ENCODE results near the gene NPR2.

NPR2 gene

DNA sequence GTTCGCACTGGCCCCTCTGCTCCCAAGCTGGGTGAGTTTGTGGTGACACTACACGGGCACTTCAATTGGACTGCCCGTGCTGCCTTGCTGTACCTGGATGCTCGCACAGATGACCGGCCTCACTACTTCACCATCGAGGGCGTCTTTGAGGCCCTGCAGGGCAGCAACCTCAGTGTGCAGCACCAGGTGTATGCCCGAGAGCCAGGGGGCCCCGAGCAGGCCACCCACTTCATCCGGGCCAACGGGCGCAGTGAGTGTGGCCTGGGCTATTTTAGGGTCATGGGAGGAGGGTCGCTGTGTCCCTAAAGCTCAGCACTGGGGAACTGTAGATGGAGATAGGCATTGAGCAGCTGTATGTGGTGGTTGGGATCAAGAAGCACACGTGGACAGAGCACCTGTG lies 1.4 kb downstream of the NPR2 start:
- H3K4me2 ChIP-seq (ENCODE audit: insufficient read depth, low read length): no peak overlapping the region
- peaks cover 6% of the 10 kb centered on the region for H3K36me3 ChIP-seq (ENCODE audit: insufficient read depth, low read length)
- H4K20me1 ChIP-seq (ENCODE audit: insufficient read depth, low read length): no peaks in the 10 kb centered on the region
- no peak overlapping the region for H3K27ac ChIP-seq (ENCODE audit: low read length)
- H3K79me2 ChIP-seq (ENCODE audit: insufficient read depth, low read length): no peaks in the 10 kb centered on the region
- no peak overlapping the region for H2AFZ ChIP-seq (ENCODE audit: low read depth, low read length)
- no peaks in the 10 kb centered on the region for H3K4me1 ChIP-seq (ENCODE audit: insufficient read depth, low read length)
- no peak for DNase-seq
- no peak for ATAC-seq (ENCODE audit: insufficient read depth, low read depth)
- no peaks in the 10 kb centered on the region for H3K27me3 ChIP-seq (ENCODE audit: insufficient read depth, low read length, poor library complexity)
- no peak for TF ChIP-seq EZH2 (IDR thresholded peaks at IDR 0.05; ENCODE audit: borderline replicate concordance, low read depth, low read length, severe bottlenecking)
- TF ChIP-seq, protein P1, sequence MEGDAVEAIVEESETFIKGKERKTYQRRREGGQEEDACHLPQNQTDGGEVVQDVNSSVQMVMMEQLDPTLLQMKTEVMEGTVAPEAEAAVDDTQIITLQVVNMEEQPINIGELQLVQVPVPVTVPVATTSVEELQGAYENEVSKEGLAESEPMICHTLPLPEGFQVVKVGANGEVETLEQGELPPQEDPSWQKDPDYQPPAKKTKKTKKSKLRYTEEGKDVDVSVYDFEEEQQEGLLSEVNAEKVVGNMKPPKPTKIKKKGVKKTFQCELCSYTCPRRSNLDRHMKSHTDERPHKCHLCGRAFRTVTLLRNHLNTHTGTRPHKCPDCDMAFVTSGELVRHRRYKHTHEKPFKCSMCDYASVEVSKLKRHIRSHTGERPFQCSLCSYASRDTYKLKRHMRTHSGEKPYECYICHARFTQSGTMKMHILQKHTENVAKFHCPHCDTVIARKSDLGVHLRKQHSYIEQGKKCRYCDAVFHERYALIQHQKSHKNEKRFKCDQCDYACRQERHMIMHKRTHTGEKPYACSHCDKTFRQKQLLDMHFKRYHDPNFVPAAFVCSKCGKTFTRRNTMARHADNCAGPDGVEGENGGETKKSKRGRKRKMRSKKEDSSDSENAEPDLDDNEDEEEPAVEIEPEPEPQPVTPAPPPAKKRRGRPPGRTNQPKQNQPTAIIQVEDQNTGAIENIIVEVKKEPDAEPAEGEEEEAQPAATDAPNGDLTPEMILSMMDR (IDR thresholded peaks at IDR 0.05; ENCODE audit: borderline replicate concordance, extremely low read depth, low read length, poor library complexity, severe bottlenecking): no peak
- H3K9me3 ChIP-seq (ENCODE audit: insufficient read depth, low read length, severe bottlenecking): no peaks in the 10 kb centered on the region
- H3K9ac ChIP-seq (ENCODE audit: low read depth, low read length): no peak overlapping the region
- H3K4me3 ChIP-seq (ENCODE audit: low read depth in 1 of 2, low read length in 2 of 2): no peak overlapping the region

DNA sequence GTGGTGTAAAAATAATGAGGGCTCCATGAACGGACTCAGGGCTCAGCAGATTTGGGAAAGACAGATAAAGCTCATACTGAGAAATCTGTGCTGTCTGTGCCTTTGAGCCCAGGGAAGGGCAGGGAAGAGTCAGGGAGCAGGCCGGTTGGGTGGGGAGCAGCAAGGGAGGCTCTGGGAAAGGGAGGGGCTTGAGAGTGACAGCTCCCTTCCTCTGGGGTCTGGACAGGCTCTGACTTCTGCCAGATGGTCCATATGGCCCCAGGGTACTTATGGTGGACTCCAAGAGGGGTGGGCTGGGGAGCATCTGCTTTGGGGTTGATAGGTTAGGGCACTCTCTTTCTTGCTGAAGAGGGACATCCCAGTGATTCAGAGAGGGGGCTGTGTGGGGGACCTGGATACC lies 2.1 kb downstream of the NPR2 start:
- DNase-seq: no peak
- no peak overlapping the region for H3K27ac ChIP-seq (ENCODE audit: low read length)
- H3K4me3 ChIP-seq (ENCODE audit: low read depth in 1 of 2, low read length in 2 of 2): no peak overlapping the region
- no peaks in the 10 kb centered on the region for H3K27me3 ChIP-seq (ENCODE audit: insufficient read depth, low read length, poor library complexity)
- H3K79me2 ChIP-seq (ENCODE audit: insufficient read depth, low read length): no peaks in the 10 kb centered on the region
- no peak overlapping the region for H3K4me2 ChIP-seq (ENCODE audit: insufficient read depth, low read length)
- H3K36me3 ChIP-seq (ENCODE audit: insufficient read depth, low read length): peaks cover 6% of the 10 kb centered on the region
- H3K9ac ChIP-seq (ENCODE audit: low read depth, low read length): no peak overlapping the region
- no peaks in the 10 kb centered on the region for H3K4me1 ChIP-seq (ENCODE audit: insufficient read depth, low read length)
- H3K9me3 ChIP-seq (ENCODE audit: insufficient read depth, low read length, severe bottlenecking): no peaks in the 10 kb centered on the region
- no peak for TF ChIP-seq EZH2 (IDR thresholded peaks at IDR 0.05; ENCODE audit: borderline replicate concordance, low read depth, low read length, severe bottlenecking)
- TF ChIP-seq, protein P1 (IDR thresholded peaks at IDR 0.05; ENCODE audit: borderline replicate concordance, extremely low read depth, low read length, poor library complexity, severe bottlenecking): no peak
- H4K20me1 ChIP-seq (ENCODE audit: insufficient read depth, low read length): no peaks in the 10 kb centered on the region
- ATAC-seq (ENCODE audit: insufficient read depth, low read depth): no peak
- H2AFZ ChIP-seq (ENCODE audit: low read depth, low read length): no peak overlapping the region

DNA sequence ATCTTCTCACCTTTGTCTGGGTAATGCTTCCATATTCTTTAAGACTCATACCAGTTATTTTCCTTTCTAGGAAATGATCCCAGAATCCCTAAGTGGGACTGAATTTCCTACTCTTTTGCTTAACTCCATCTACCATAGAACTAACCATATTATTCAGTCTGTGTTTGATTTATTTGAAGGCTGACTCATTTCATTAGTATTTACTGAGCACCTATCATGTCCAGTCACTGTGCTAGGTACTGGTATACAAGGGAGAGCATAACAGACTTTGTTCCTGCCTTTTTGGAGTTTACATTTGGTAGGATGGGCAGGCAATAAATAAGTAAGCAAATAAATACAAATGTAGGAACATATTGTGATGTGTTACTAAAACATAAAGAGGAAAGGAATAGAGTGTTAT lies 4.3 kb downstream of the NPR2 start:
- DNase-seq: no peak
- no peaks in the 10 kb centered on the region for H3K4me1 ChIP-seq (ENCODE audit: insufficient read depth, low read length)
- TF ChIP-seq, protein P1 (IDR thresholded peaks at IDR 0.05; ENCODE audit: borderline replicate concordance, extremely low read depth, low read length, poor library complexity, severe bottlenecking): no peak
- TF ChIP-seq EZH2 (IDR thresholded peaks at IDR 0.05; ENCODE audit: borderline replicate concordance, low read depth, low read length, severe bottlenecking): no peak
- H2AFZ ChIP-seq (ENCODE audit: low read depth, low read length): no peak overlapping the region
- H3K36me3 ChIP-seq (ENCODE audit: insufficient read depth, low read length): peaks cover 3% of the 10 kb centered on the region
- no peak overlapping the region for H3K4me2 ChIP-seq (ENCODE audit: insufficient read depth, low read length)
- H3K4me3 ChIP-seq (ENCODE audit: low read depth in 1 of 2, low read length in 2 of 2): no peak overlapping the region
- ATAC-seq (ENCODE audit: insufficient read depth, low read depth): no peak
- no peak overlapping the region for H3K9ac ChIP-seq (ENCODE audit: low read depth, low read length)
- no peaks in the 10 kb centered on the region for H3K27me3 ChIP-seq (ENCODE audit: insufficient read depth, low read length, poor library complexity)
- no peaks in the 10 kb centered on the region for H4K20me1 ChIP-seq (ENCODE audit: insufficient read depth, low read length)
- no peaks in the 10 kb centered on the region for H3K79me2 ChIP-seq (ENCODE audit: insufficient read depth, low read length)
- H3K27ac ChIP-seq (ENCODE audit: low read length): no peak overlapping the region
- H3K9me3 ChIP-seq (ENCODE audit: insufficient read depth, low read length, severe bottlenecking): no peaks in the 10 kb centered on the region

Data from DND-41 (cell line).